ENCODE measurements around the gene PPM1B. TPM values are rescaled to one million over a fixed set of nuclear protein-coding genes. Genes with fewer than 3 reads are reported as not detected.
"Not testable (repeated sequence)": the region's sequence is repeated elsewhere in the genome, so short reads cannot be mapped to it uniquely, and the experiment has no call there.

Gene PPM1B
- total RNA-seq, 1 donor from 2014 or later, result 27.1 TPM

DNA sequence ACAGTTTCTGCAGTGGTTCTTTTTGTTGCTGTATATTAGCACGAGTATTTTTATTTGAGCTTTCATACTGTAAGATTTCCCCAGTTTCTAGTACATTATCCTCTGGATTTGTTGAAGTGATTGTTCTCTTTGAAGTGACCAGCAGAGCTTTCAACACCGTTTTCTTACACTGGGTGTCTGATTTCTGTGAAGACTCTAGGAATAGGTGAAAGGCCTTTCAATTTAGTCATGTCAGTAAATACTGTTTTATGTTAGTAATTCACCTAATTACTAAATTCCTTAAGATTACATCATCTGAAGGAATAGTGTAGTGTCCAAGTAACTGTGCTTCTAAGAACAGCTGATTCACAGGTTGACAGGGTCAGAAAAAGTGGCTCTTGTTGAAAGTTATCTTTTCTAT lies 2.3 kb downstream of the PPM1B start:
- Histone ChIP-seq H3K36me3 (ENCODE audit: control insufficient read depth in 3 of 3, insufficient read depth in 3 of 3, low read length in 3 of 3) (no peaks in the 10 kb centered on the region), H3K27me3 (ENCODE audit: control insufficient read depth in 3 of 3, insufficient read depth in 3 of 3, low read length in 3 of 3) (no peaks in the 10 kb centered on the region), H3K9me3 (ENCODE audit: control insufficient read depth in 3 of 3, low read length in 3 of 3) (no peaks in the 10 kb centered on the region), H3K27ac (ENCODE audit: low read depth, low read length) (peak overlapping the region; percentile 98), H3K4me1 (ENCODE audit: control insufficient read depth in 3 of 3, insufficient read depth in 3 of 3, low read length in 3 of 3) (peaks cover 7 to 17% (median 13%) of the 10 kb centered on the region in 3 donors), H3K9ac (ENCODE audit: low read depth in 1 of 3, low read length in 3 of 3) (peak overlapping the region; percentile 91 to 98 (median 91)), H3K4me3 (ENCODE audit: low read length in 3 of 3) (peak overlapping the region; percentile 78 to 89 (median 87))

GRCh38 chr2:44171442-44171841 lies 2.8 kb downstream of the PPM1B start:
- H3K9ac ChIP-seq (ENCODE audit: low read depth in 1 of 3, low read length in 3 of 3), result peak overlapping the region in 2 of 3 donors; percentile 91 to 98
- H3K36me3 ChIP-seq (ENCODE audit: control insufficient read depth in 3 of 3, insufficient read depth in 3 of 3, low read length in 3 of 3); H3K27me3 ChIP-seq (ENCODE audit: control insufficient read depth in 3 of 3, insufficient read depth in 3 of 3, low read length in 3 of 3); H3K9me3 ChIP-seq (ENCODE audit: control insufficient read depth in 3 of 3, low read length in 3 of 3): not testable (repeated sequence)
- peak overlapping the region in 2 of 3 donors; percentile 13 to 78 for H3K4me3 ChIP-seq (ENCODE audit: low read length in 3 of 3)
- peak overlapping the region; percentile 98 for H3K27ac ChIP-seq (ENCODE audit: low read depth, low read length)
- H3K4me1 ChIP-seq (ENCODE audit: control insufficient read depth in 3 of 3, insufficient read depth in 3 of 3, low read length in 3 of 3), result peaks cover 7 to 17% (median 13%) of the 10 kb centered on the region in 3 donors

GRCh38 chr2:44172576-44172975 lies 3.9 kb downstream of the PPM1B start:
- H3K9me3 ChIP-seq (ENCODE audit: control insufficient read depth in 3 of 3, low read length in 3 of 3), result no peaks in the 10 kb centered on the region
- H3K27ac ChIP-seq (ENCODE audit: low read depth, low read length), result peak overlapping the region; percentile 6
- no peaks in the 10 kb centered on the region for H3K27me3 ChIP-seq (ENCODE audit: control insufficient read depth in 3 of 3, insufficient read depth in 3 of 3, low read length in 3 of 3)
- H3K9ac ChIP-seq (ENCODE audit: low read depth in 1 of 3, low read length in 3 of 3), result no peak overlapping the region
- no peaks in the 10 kb centered on the region for H3K36me3 ChIP-seq (ENCODE audit: control insufficient read depth in 3 of 3, insufficient read depth in 3 of 3, low read length in 3 of 3)
- H3K4me3 ChIP-seq (ENCODE audit: low read length in 3 of 3), result no peak overlapping the region
- H3K4me1 ChIP-seq (ENCODE audit: control insufficient read depth in 3 of 3, insufficient read depth in 3 of 3, low read length in 3 of 3), result peaks cover 7 to 17% (median 13%) of the 10 kb centered on the region in 3 donors

- Histone ChIP-seq H3K4me1 (ENCODE audit: control insufficient read depth in 3 of 3, insufficient read depth in 3 of 3, low read length in 3 of 3) (peaks cover 0 to 4% (median under 1%) of the 10 kb centered on the region in 3 donors), H3K4me3 (ENCODE audit: low read length in 3 of 3) (no peak overlapping the region), H3K36me3 (ENCODE audit: control insufficient read depth in 3 of 3, insufficient read depth in 3 of 3, low read length in 3 of 3) (no peaks in the 10 kb centered on the region), H3K27me3 (ENCODE audit: control insufficient read depth in 3 of 3, insufficient read depth in 3 of 3, low read length in 3 of 3) (no peaks in the 10 kb centered on the region), H3K27ac (ENCODE audit: low read depth, low read length) (no peak overlapping the region), H3K9me3 (ENCODE audit: control insufficient read depth in 3 of 3, low read length in 3 of 3) (no peaks in the 10 kb centered on the region), H3K9ac (ENCODE audit: low read depth in 1 of 3, low read length in 3 of 3) (no peak overlapping the region)
These were observed 10.3 kb downstream of the PPM1B start for GRCh38 chr2:44178950-44179349.

- Histone ChIP-seq H3K27me3 (ENCODE audit: control insufficient read depth in 3 of 3, insufficient read depth in 3 of 3, low read length in 3 of 3) (no peaks in the 10 kb centered on the region), H3K36me3 (ENCODE audit: control insufficient read depth in 3 of 3, insufficient read depth in 3 of 3, low read length in 3 of 3) (no peaks in the 10 kb centered on the region), H3K4me3 (ENCODE audit: low read length in 3 of 3) (no peak overlapping the region), H3K9me3 (ENCODE audit: control insufficient read depth in 3 of 3, low read length in 3 of 3) (no peaks in the 10 kb centered on the region), H3K27ac (ENCODE audit: low read depth, low read length) (no peak overlapping the region), H3K4me1 (ENCODE audit: control insufficient read depth in 3 of 3, insufficient read depth in 3 of 3, low read length in 3 of 3) (peaks cover 0 to 4% (median 4%) of the 10 kb centered on the region in 3 donors), H3K9ac (ENCODE audit: low read depth in 1 of 3, low read length in 3 of 3) (no peak overlapping the region)
These were observed 13.0 kb downstream of the PPM1B start for GRCh38 chr2:44181648-44182047.

GRCh38 chr2:44184106-44184505 lies 15.4 kb downstream of the PPM1B start:
- Histone ChIP-seq H3K9me3 (ENCODE audit: control insufficient read depth in 3 of 3, low read length in 3 of 3) (no peaks in the 10 kb centered on the region), H3K27ac (ENCODE audit: low read depth, low read length) (no peak overlapping the region), H3K36me3 (ENCODE audit: control insufficient read depth in 3 of 3, insufficient read depth in 3 of 3, low read length in 3 of 3) (no peaks in the 10 kb centered on the region), H3K4me3 (ENCODE audit: low read length in 3 of 3) (no peak overlapping the region), H3K27me3 (ENCODE audit: control insufficient read depth in 3 of 3, insufficient read depth in 3 of 3, low read length in 3 of 3) (no peaks in the 10 kb centered on the region), H3K4me1 (ENCODE audit: control insufficient read depth in 3 of 3, insufficient read depth in 3 of 3, low read length in 3 of 3) (peaks cover 0 to 4% (median 4%) of the 10 kb centered on the region in 3 donors), H3K9ac (ENCODE audit: low read depth in 1 of 3, low read length in 3 of 3) (no peak overlapping the region)

DNA sequence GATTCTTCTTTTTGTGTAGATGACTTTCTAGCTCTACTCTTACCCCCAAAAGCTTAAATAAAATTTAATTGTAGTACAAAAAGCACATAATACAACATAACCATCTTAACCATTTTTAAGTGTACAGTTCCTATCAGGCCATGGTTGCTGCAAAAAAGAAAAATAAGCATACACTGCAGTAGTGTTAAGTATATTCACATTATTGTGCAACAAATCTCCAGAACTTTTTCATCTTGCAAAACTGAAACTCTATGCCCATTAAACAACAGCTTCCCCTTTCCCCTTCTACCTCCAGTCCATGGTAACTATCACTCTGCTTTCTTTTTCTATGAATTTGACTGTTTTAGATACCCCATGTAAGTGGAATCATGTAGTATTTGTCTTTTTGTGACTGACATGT lies 18.1 kb downstream of the PPM1B start:
- Histone ChIP-seq H3K36me3 (ENCODE audit: control insufficient read depth in 3 of 3, insufficient read depth in 3 of 3, low read length in 3 of 3) (no peaks in the 10 kb centered on the region), H3K9me3 (ENCODE audit: control insufficient read depth in 3 of 3, low read length in 3 of 3) (no peaks in the 10 kb centered on the region), H3K9ac (ENCODE audit: low read depth in 1 of 3, low read length in 3 of 3) (no peak overlapping the region), H3K27ac (ENCODE audit: low read depth, low read length) (no peak overlapping the region), H3K4me3 (ENCODE audit: low read length in 3 of 3) (no peak overlapping the region), H3K4me1 (ENCODE audit: control insufficient read depth in 3 of 3, insufficient read depth in 3 of 3, low read length in 3 of 3) (peaks cover 0 to 9% (median 4%) of the 10 kb centered on the region in 3 donors), H3K27me3 (ENCODE audit: control insufficient read depth in 3 of 3, insufficient read depth in 3 of 3, low read length in 3 of 3) (no peaks in the 10 kb centered on the region)

DNA sequence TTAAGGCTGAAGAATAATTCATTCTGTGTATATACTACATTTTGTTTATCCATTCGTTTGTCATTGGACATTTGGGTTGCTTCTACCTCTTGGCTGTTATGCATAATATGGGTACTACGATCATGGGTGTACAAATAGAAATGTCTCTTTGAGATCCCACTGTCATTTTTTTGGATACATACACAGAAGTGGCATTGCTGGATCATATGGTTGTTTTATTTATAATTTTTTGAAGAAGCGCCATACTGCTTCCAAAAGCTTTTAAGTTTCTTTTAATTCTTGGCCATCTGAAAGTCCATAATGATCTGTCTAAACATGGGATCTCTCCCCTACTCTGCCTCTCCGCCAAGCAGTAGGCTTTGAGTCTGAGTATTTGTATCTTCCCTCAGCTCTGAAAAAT lies 18.6 kb downstream of the PPM1B start:
- H3K27ac ChIP-seq (ENCODE audit: low read depth, low read length), result no peak overlapping the region
- H3K36me3 ChIP-seq (ENCODE audit: control insufficient read depth in 3 of 3, insufficient read depth in 3 of 3, low read length in 3 of 3), result no peaks in the 10 kb centered on the region
- no peak overlapping the region for H3K4me3 ChIP-seq (ENCODE audit: low read length in 3 of 3)
- peaks cover 0 to 9% (median 4%) of the 10 kb centered on the region in 3 donors for H3K4me1 ChIP-seq (ENCODE audit: control insufficient read depth in 3 of 3, insufficient read depth in 3 of 3, low read length in 3 of 3)
- no peak overlapping the region for H3K9ac ChIP-seq (ENCODE audit: low read depth in 1 of 3, low read length in 3 of 3)
- no peaks in the 10 kb centered on the region for H3K9me3 ChIP-seq (ENCODE audit: control insufficient read depth in 3 of 3, low read length in 3 of 3)
- H3K27me3 ChIP-seq (ENCODE audit: control insufficient read depth in 3 of 3, insufficient read depth in 3 of 3, low read length in 3 of 3), result no peaks in the 10 kb centered on the region

DNA sequence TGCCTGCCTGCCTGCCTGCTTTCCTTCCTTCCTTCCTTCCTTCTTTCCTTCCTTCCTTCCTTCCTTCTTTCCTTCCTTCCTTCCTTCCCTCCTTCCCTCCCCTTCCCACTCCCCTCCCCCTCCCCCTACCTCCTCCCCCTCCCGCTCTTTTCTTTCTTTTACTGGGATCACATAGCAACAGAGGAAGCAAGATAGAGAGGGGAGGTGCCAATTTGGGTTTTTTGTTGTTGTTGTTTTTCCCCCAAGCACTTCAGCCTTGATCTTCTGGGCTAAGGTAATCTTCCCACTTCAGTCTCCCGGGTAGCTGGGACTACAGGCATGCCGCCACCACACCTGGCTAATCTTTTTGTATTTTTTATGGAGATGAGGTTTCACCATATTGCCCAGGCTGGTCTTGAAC lies 20.0 kb downstream of the PPM1B start:
- H3K27me3 ChIP-seq (ENCODE audit: control insufficient read depth in 3 of 3, insufficient read depth in 3 of 3, low read length in 3 of 3), result no peaks in the 10 kb centered on the region
- no peak overlapping the region for H3K9ac ChIP-seq (ENCODE audit: low read depth in 1 of 3, low read length in 3 of 3)
- peaks cover 0 to 9% (median 4%) of the 10 kb centered on the region in 3 donors for H3K4me1 ChIP-seq (ENCODE audit: control insufficient read depth in 3 of 3, insufficient read depth in 3 of 3, low read length in 3 of 3)
- H3K27ac ChIP-seq (ENCODE audit: low read depth, low read length), result no peak overlapping the region
- no peak overlapping the region for H3K4me3 ChIP-seq (ENCODE audit: low read length in 3 of 3)
- H3K9me3 ChIP-seq (ENCODE audit: control insufficient read depth in 3 of 3, low read length in 3 of 3), result no peaks in the 10 kb centered on the region
- no peaks in the 10 kb centered on the region for H3K36me3 ChIP-seq (ENCODE audit: control insufficient read depth in 3 of 3, insufficient read depth in 3 of 3, low read length in 3 of 3)

DNA sequence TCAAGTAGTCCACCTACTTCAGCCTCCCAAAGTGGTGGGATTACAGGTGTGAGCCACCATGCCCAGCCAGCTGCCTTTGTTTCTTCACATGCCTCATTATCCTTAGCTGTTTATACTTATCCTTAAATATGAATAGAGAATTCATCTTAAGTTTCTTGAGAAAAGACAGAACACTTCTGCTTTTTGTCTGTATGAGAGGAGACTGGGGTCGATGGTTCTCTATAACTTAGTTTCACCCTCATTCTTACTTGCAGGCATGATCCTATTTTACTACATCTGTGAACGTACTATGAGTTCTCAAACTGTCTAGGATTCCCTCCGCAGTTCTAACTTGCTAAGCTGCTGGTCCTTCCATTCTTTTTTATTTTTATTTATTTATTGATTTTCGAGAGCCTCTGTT lies 20.4 kb downstream of the PPM1B start:
- no peaks in the 10 kb centered on the region for H3K36me3 ChIP-seq (ENCODE audit: control insufficient read depth in 3 of 3, insufficient read depth in 3 of 3, low read length in 3 of 3)

More for the DNA sequence above, 20.4 kb downstream of the PPM1B start:
- Histone ChIP-seq H3K27ac (ENCODE audit: low read depth, low read length) (no peak overlapping the region), H3K9ac (ENCODE audit: low read depth in 1 of 3, low read length in 3 of 3) (no peak overlapping the region), H3K9me3 (ENCODE audit: control insufficient read depth in 3 of 3, low read length in 3 of 3) (no peaks in the 10 kb centered on the region), H3K27me3 (ENCODE audit: control insufficient read depth in 3 of 3, insufficient read depth in 3 of 3, low read length in 3 of 3) (no peaks in the 10 kb centered on the region), H3K4me3 (ENCODE audit: low read length in 3 of 3) (no peak overlapping the region), H3K4me1 (ENCODE audit: control insufficient read depth in 3 of 3, insufficient read depth in 3 of 3, low read length in 3 of 3) (peaks cover 0 to 7% (median 4%) of the 10 kb centered on the region in 3 donors)

Data from skeletal muscle tissue (tissue), 4 donors.